ENCODE results near the gene GIT2.

- no peak for TF ChIP-seq GLIS3 (CRISPR knock-in tag; IDR thresholded peaks at IDR 0.05)
- TF ChIP-seq ZFP3 (CRISPR knock-in tag; IDR thresholded peaks at IDR 0.05): no peak
- TF ChIP-seq ZNF8 (CRISPR knock-in tag; IDR thresholded peaks at IDR 0.05): no peak
Observed at GRCh38 chr12:109949089-109949488, 47.1 kb downstream of the GIT2 start.

Data from SK-N-SH treated with all-trans-retinoic acid at 6 μM for 48 hours (cell line).